GM18520 (cell line): ENCODE results near the gene CFDP1.

ENCODE experiments used
- ATAC-seq: cut with Tn5 transposase; IDR thresholded peaks from one replicate; pipeline ENCODE4 v1.9.1; 2021; ENCODE audit not compliant: unreplicated experiment

The CFDP1 gene

DNA sequence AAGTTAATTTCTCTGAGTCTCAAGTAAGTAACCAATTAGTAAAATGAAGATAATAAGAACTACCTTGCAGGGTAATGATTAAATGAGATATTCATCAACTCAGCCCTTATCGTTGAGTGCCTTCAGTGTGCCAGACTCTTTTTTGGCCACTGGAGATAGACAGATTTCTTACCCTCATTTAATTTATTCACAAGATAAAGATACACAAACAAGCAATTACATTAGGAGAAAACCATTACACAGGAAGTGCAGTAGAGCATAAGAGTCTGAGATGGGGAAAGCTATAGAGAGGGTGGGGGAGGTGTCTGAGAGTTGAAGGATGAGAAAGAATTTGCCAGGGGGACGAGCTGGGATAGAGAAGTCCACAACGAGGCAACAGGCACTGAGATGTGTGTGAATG, 109.4 kb downstream of the CFDP1 start:
- no peak for ATAC-seq

- no peak for ATAC-seq
These were observed 110.1 kb downstream of the CFDP1 start for GRCh38 chr16:75323198-75323597.

DNA sequence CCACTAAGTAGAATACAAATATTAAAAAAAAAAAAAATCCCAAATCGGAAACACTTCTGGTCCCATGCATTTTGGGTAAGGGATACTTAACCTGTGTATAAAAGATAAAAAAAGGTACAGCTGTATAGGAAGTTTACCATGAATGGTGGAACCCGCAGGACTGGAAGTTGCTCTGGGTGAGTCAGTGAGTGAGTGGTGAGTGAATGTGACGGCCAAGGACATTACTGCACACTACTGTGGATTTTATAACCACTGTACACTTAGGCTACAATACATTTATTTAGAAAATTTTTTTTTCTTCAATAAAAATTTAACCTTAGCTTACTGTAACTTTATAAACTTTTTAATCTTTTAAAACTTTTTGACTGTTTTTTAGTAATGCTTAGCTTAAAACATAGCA, 110.6 kb downstream of the CFDP1 start:
- no peak for ATAC-seq

GRCh38 chr16:75320435-75320834, 112.9 kb downstream of the CFDP1 start:
- ATAC-seq: no peak

DNA sequence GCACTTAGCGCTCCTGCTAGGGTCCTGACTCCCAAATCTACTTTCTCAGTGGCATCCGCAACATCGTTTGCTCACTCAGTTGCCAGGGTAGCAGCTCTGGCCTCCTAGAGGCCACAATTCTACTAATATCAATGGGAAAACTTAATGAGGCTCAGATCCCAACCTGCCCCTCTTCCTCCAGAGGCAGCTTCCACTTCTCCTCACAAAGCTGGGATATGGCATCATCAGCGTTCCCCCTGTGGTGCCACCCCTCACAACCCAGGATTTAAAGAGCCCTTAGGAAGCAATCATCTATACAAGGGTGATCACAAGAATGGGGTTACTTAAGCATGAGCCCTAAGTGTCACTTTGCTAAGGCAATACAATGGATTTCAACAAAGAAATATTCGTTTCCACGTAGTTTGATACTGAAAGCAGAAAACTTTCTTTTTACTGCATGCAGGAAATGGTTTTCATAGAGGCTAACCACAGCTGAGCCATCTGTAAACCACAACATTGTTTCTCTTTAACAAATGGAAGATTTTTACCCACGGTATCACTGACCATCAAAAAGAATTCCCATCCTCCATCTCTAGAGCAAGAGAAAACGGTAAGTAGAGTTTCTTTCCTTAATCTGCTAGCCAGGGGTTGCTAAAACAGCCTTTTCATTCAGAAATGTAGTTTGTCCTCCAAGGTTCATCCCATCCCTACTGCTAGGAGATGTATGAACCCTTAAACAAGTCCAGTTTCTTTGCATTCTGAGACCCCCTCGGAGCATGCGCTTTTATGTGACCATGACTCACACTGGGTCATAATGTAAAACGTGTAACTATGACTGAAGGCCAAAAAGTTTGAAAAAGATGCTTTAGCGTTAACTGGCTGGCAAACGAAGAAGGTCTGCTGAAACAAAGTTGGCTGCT, 113.5 kb downstream of the CFDP1 start:
- ATAC-seq: peak; percentile 80

DNA sequence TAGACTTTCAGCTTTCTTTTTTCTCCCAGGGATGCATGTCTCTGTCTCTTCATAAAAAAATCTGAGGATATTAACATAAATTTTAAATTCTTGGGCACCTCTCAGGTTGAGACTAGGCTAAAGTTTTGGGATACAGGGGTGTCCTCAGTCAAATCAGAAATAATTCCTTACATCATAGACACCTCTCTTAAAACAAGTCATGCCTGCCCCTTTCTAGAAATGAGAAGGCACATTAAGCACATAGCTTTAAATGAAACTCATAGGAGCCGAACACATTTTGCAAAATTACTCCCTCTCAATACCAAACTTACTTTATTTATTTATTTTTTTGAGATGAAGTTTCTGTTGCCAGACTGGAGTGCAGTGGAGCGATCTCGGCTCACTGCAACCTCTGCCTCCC, 114.6 kb downstream of the CFDP1 start:
- ATAC-seq: no peak

GRCh38 chr16:75317532-75317931, 115.8 kb downstream of the CFDP1 start:
- no peak for ATAC-seq

DNA sequence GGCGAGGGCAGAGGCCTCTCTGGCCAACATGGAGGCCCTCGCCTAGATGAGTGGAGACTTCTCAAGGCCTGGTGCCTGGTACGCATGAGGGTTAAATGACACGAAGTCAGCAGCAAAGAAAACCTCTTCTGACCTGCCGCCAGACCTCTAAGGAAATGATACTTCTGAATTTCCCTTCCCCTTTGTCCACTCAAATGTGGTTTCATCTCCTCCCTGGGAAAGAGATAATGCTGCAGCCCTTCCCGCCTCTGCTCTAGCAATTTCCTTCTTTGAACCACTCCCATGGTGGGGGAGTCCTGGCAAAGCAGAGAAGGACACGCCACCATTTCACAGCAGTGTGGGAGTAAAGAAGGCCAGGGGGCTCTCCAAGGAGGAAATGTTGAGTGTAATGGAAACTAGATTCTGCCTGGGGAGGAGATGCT, 116.2 kb downstream of the CFDP1 start:
- ATAC-seq: no peak

DNA sequence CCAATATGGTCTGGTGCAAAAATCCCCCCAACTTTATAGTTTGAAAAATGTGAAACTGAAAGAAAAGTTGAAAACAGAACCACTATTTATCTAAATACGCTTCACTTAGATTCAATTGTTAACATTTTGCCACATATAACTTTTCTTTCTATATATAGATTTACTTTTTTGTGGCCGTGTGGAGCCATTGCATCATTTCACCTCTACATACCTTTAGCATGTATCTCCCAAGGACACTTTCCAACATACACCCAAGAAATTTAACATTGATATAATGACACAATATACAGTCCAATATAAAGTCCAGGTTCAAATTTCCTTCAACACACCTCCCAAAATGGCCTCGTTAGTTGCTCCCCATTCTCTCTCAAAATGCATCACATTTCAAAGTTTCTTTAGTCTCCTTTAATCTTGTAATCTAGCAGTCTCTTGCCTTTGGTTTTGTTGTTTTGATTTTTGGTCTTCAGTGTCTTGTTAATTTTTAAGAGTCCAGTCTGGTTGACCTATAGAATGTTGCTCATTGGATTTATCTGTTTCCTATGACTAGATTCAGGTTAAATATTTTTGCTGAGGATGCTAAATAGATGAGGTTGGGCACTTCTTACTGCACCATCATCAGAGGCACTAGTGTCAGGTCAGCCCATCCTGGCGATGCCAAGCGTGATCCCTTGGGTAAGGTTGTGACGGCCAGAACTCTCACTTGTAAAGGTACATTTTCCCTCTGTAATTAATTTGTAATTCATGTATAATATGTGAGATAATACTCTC, 117.6 kb downstream of the CFDP1 start:
- ATAC-seq: no peak

- ATAC-seq: no peak
These were observed 120.4 kb downstream of the CFDP1 start for GRCh38 chr16:75312875-75313274.

GRCh38 chr16:75311383-75311938, 121.8 kb downstream of the CFDP1 start:
- no peak for ATAC-seq

DNA sequence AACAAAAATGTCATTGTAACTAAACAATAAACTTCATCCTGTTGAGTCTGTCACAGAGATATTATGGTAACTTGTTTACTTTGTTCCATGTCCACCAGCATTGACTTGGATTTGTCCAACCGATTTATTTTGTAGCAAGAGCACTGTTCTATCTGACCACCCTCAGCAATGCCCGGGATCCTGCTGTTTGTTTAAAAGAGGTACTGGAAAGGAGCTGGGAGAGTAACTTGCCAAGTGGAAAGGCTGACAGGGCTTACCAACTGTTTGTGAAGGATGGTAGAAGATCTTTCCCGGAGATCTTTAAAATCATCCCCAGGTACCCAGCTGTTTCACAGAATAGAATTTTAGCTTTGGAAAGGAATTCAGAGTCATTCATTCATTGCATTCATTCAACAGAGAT, 122.8 kb downstream of the CFDP1 start:
- ATAC-seq: no peak

DNA sequence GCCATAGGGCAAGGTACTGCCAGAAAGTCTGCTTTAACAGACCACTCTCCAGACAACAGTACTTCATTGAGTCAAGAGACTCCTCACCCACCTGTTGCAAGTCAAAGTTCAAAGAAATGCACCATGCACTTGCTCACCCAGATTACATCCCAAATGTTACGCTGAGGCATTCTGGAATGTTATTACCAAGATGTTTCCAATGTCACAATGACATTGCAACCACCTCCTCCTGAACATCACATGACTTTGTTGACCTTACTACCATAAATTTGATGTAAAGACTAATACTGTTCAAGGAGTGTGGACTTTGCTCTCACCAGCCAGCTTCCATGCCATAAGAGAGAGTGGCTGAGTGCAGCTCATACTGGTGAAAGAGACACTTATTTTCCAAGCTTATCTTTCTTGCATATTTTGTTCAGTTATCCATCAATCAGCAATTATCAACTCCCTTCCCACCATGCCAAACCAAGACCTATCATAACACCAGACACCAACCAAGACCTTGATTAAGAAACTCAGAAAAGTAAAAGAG, 123.3 kb downstream of the CFDP1 start:
- no peak for ATAC-seq

DNA sequence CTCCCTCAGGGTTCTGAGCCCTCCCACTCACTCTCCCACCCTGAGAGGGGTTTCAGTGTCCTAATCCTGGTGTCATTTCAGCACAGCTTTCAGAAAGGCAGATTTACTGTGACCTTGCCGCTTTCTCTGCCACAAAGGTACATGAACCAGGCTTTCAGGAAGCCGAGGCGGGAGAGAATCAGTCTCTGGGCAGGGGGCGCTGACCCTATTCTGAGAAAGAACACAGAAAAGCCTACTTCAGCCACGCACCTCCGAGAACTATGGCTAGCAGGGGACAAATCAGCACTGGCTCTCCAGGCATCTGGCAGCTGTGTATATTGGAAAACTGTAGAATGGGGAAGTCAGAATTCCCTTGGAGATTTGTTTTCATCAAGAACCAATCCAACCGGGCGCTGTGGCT, 124.1 kb downstream of the CFDP1 start:
- ATAC-seq: no peak

- no peak for ATAC-seq
These were observed 125.3 kb downstream of the CFDP1 start for GRCh38 chr16:75308011-75308410.

DNA sequence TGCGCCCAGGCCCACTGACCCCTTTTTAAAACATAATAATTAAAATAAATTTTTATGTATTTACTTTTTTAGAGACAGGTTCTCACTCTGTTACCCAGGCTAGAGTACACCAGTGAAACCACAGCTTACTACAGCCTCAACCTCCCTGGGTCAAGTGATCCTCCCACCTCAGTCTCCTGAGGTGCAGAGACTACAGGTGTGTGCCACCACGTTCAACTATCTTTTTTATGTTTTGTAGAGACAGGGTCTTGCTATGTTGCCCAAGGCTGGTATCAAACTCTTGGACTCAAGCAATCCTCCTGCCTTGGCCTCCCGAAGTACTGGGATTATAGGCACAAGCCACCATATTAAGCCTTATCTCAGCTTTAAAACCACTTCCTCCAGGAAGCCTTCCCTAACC, 125.8 kb downstream of the CFDP1 start:
- ATAC-seq: no peak

DNA sequence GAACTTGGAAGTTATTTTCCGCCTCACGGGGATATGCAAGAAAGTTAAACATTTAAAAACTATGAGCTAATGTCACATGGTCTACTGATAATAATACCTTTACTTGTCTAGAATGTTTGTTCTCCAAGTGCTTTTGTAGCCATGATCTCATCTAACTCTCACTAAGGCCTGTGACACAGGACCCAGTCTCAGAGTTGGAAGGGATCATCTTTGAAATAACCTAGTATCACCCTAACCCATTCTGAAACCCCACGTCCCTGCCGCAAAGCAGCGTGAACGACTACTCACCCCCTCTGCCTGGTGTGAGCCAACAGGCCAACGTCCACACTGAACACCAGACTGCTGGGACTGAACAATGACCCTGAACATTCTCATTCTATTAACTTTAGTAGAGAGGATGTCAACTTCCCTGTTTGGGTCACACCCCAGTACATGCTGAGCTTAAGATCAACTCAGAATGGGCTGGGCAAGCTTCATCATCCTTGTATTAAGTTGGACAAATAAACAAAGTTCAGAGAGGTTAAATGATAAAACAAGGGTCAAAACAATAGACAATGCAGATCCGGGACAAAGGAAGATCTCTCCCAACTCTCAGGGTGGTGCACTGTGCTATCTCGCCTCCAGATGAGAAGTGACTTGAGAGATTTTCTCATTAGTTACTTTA, 127.1 kb downstream of the CFDP1 start:
- no peak for ATAC-seq

DNA sequence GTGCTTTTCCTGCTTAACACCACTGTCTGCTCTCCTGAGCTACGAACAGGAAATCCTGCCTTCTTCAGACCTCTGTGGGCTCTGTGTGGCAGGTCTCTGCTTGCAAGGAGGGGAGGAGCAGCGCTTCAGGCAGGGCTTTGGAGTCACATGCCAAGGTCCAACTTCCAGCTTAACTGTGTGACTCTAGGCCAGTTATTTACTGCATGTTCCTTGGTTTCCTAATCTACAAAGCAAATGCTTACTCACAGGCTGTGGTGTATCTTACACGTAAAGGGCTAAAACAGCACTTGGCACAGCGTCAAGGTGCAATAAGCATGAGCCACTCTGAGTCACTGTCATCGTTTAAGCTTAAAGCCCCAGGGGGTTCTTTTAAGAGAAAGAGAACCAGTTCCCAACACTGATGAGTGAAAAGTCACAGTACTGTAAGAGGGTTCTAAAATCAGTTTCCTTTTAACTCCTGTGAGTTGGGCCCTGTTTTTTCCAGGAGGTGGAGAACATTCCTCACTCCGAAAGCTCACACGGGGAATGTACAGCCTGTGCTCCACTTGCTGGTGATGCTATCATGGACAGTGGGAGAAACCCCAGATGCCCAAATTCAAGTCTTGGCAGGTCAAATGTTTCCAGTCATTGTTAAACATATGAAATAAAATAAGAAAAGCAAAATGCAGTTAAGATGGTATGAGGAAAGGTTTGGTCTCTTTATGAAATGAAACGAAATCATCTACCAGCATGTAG, 127.8 kb downstream of the CFDP1 start:
- peak; percentile 87 for ATAC-seq

DNA sequence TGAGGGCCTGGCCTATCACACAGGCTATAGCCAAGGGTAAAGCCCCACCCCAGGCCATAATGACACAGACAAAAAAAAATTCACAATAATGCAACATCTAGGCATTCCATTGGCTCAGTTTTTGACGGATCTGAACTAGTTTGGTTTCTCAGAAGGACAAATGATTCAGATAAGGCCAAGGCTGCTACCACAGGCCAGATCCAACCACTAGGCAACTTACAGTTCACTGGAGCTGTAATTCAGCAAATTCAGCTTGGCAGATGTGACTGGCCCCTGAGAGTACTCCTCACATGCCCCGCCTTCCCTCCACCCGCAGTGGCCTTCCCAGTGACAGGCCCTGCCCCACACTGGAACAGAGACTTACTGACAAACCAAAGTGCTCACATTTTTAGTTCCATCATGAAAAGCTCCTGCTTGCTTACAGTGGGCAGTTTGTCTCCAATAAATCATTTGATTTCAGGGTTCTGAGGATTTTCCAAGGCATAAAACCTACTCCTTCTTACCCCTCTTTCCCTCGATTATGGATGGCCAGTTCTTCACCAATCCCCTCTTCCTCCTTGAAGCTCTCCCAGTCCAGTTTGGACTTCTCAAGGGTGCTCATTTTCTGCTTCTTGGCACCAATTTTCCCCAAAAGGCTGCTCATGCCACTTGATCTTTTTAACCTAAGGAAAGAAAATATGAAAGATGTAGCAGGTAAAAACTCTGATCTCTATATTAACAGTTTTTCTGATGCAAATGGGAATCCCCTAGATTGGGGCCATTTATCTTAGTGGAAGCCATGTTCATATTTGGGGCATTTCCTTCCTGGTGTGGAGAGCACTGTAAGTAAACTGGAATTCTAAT, 128.6 kb downstream of the CFDP1 start:
- no peak for ATAC-seq

GRCh38 chr16:75301804-75302203, 131.5 kb downstream of the CFDP1 start:
- ATAC-seq: no peak
